ENCODE data around the gene ALDH5A1. TPM values are rescaled to one million over a fixed set of nuclear protein-coding genes. Genes with fewer than 3 reads are reported as not detected.

The ALDH5A1 gene
- total and polyA plus RNA-seq, 5 donors from 2014 or later, result 4.7 to 14.9 (median 9.8) TPM

GRCh38 chr6:24454452-24454851, 40.3 kb upstream of the ALDH5A1 start:
- peaks cover 2% of the 10 kb centered on the region for H3K36me3 Mint-ChIP-seq
- DNase-seq (no peak), ATAC-seq (ENCODE audit: low read depth in 2 of 2) (no peak)
- Histone ChIP-seq H3K27me3 (ENCODE audit: control insufficient read depth, insufficient read depth, low read length) (no peaks in the 10 kb centered on the region), H3K36me3 (ENCODE audit: control insufficient read depth, insufficient read depth, low read length) (no peaks in the 10 kb centered on the region), H3K9me3 (ENCODE audit: control insufficient read depth in 2 of 2, low read length in 2 of 2) (no peaks in the 10 kb centered on the region), H3K4me3 (ENCODE audit: low read depth, low read length) (no peak overlapping the region), H3K4me1 (ENCODE audit: control insufficient read depth, insufficient read depth, low read length, poor library complexity, severe bottlenecking) (no peaks in the 10 kb centered on the region), H3K27ac (ENCODE audit: insufficient read depth, low read length, poor library complexity, severe bottlenecking) (no peak overlapping the region)
- no peak overlapping the region for H3K27ac Mint-ChIP-seq
- no peaks in the 10 kb centered on the region for H3K9me3 Mint-ChIP-seq
- no peak overlapping the region for H3K4me3 Mint-ChIP-seq
- H3K4me1 Mint-ChIP-seq, result peaks cover 0 to 2% (median 0%) of the 10 kb centered on the region in 4 donors
- no peaks in the 10 kb centered on the region for H3K27me3 Mint-ChIP-seq

- ATAC-seq (ENCODE audit: low read depth in 2 of 2) (no peak), DNase-seq (no peak)
- Mint-ChIP-seq H3K27me3 (no peaks in the 10 kb centered on the region), H3K9me3 (no peaks in the 10 kb centered on the region), H3K27ac (no peak overlapping the region), H3K36me3 (peaks cover 4% of the 10 kb centered on the region), H3K4me3 (no peak overlapping the region), H3K4me1 (peaks cover 0 to 2% (median 0%) of the 10 kb centered on the region in 4 donors)
- Histone ChIP-seq H3K27me3 (ENCODE audit: control insufficient read depth, insufficient read depth, low read length) (no peaks in the 10 kb centered on the region), H3K36me3 (ENCODE audit: control insufficient read depth, insufficient read depth, low read length) (no peaks in the 10 kb centered on the region), H3K4me3 (ENCODE audit: low read depth, low read length) (no peak overlapping the region), H3K27ac (ENCODE audit: insufficient read depth, low read length, poor library complexity, severe bottlenecking) (no peak overlapping the region), H3K4me1 (ENCODE audit: control insufficient read depth, insufficient read depth, low read length, poor library complexity, severe bottlenecking) (no peaks in the 10 kb centered on the region), H3K9me3 (ENCODE audit: control insufficient read depth in 2 of 2, low read length in 2 of 2) (no peaks in the 10 kb centered on the region)
These were observed 39.7 kb upstream of the ALDH5A1 start for GRCh38 chr6:24455061-24455460.

GRCh38 chr6:24458134-24458533, 36.6 kb upstream of the ALDH5A1 start:
- H3K27ac ChIP-seq (ENCODE audit: insufficient read depth, low read length, poor library complexity, severe bottlenecking), result no peak overlapping the region
- H3K36me3 ChIP-seq (ENCODE audit: control insufficient read depth, insufficient read depth, low read length), result no peaks in the 10 kb centered on the region
- peaks cover 7% of the 10 kb centered on the region for H3K36me3 Mint-ChIP-seq
- ATAC-seq (ENCODE audit: low read depth in 2 of 2) (no peak), DNase-seq (no peak)
- H3K27me3 Mint-ChIP-seq, result no peaks in the 10 kb centered on the region
- H3K4me1 ChIP-seq (ENCODE audit: control insufficient read depth, insufficient read depth, low read length, poor library complexity, severe bottlenecking), result no peaks in the 10 kb centered on the region
- no peak overlapping the region for H3K27ac Mint-ChIP-seq
- H3K4me1 Mint-ChIP-seq, result peaks cover 0 to 2% (median 0%) of the 10 kb centered on the region in 4 donors
- H3K27me3 ChIP-seq (ENCODE audit: control insufficient read depth, insufficient read depth, low read length), result no peaks in the 10 kb centered on the region
- H3K9me3 Mint-ChIP-seq, result no peaks in the 10 kb centered on the region
- no peaks in the 10 kb centered on the region for H3K9me3 ChIP-seq (ENCODE audit: control insufficient read depth in 2 of 2, low read length in 2 of 2)
- H3K4me3 ChIP-seq (ENCODE audit: low read depth, low read length), result no peak overlapping the region
- no peak overlapping the region for H3K4me3 Mint-ChIP-seq

GRCh38 chr6:24458941-24459340, 35.8 kb upstream of the ALDH5A1 start:
- ATAC-seq (ENCODE audit: low read depth in 2 of 2) (no peak), DNase-seq (no peak)
- Histone ChIP-seq H3K4me1 (ENCODE audit: control insufficient read depth, insufficient read depth, low read length, poor library complexity, severe bottlenecking) (no peaks in the 10 kb centered on the region), H3K36me3 (ENCODE audit: control insufficient read depth, insufficient read depth, low read length) (no peaks in the 10 kb centered on the region), H3K9me3 (ENCODE audit: control insufficient read depth in 2 of 2, low read length in 2 of 2) (no peaks in the 10 kb centered on the region), H3K4me3 (ENCODE audit: low read depth, low read length) (no peak overlapping the region), H3K27me3 (ENCODE audit: control insufficient read depth, insufficient read depth, low read length) (no peaks in the 10 kb centered on the region), H3K27ac (ENCODE audit: insufficient read depth, low read length, poor library complexity, severe bottlenecking) (no peak overlapping the region)
- peaks cover 7% of the 10 kb centered on the region for H3K36me3 Mint-ChIP-seq
- H3K27ac Mint-ChIP-seq, result no peak overlapping the region
- no peaks in the 10 kb centered on the region for H3K27me3 Mint-ChIP-seq
- H3K4me1 Mint-ChIP-seq, result peaks cover 0 to 6% (median 0%) of the 10 kb centered on the region in 4 donors
- H3K4me3 Mint-ChIP-seq, result no peak overlapping the region
- no peaks in the 10 kb centered on the region for H3K9me3 Mint-ChIP-seq

GRCh38 chr6:24460966-24461365, 33.8 kb upstream of the ALDH5A1 start:
- no peaks in the 10 kb centered on the region for H3K4me1 ChIP-seq (ENCODE audit: control insufficient read depth, insufficient read depth, low read length, poor library complexity, severe bottlenecking)
- Mint-ChIP-seq H3K4me1 (peaks cover 0 to 6% (median 0%) of the 10 kb centered on the region in 4 donors), H3K9me3 (no peaks in the 10 kb centered on the region), H3K36me3 (peaks cover 7% of the 10 kb centered on the region), H3K4me3 (no peak overlapping the region), H3K27ac (no peak overlapping the region), H3K27me3 (no peaks in the 10 kb centered on the region)
- H3K9me3 ChIP-seq (ENCODE audit: control insufficient read depth in 2 of 2, low read length in 2 of 2), result no peaks in the 10 kb centered on the region
- DNase-seq (no peak), ATAC-seq (ENCODE audit: low read depth in 2 of 2) (no peak)
- H3K27ac ChIP-seq (ENCODE audit: insufficient read depth, low read length, poor library complexity, severe bottlenecking), result no peak overlapping the region
- H3K4me3 ChIP-seq (ENCODE audit: low read depth, low read length), result no peak overlapping the region
- H3K36me3 ChIP-seq (ENCODE audit: control insufficient read depth, insufficient read depth, low read length), result no peaks in the 10 kb centered on the region
- H3K27me3 ChIP-seq (ENCODE audit: control insufficient read depth, insufficient read depth, low read length), result no peaks in the 10 kb centered on the region

GRCh38 chr6:24464253-24465038, 30.3 kb upstream of the ALDH5A1 start:
- Histone ChIP-seq H3K9me3 (ENCODE audit: control insufficient read depth in 2 of 2, low read length in 2 of 2) (no peaks in the 10 kb centered on the region), H3K4me3 (ENCODE audit: low read depth, low read length) (no peak overlapping the region), H3K27ac (ENCODE audit: insufficient read depth, low read length, poor library complexity, severe bottlenecking) (no peak overlapping the region), H3K27me3 (ENCODE audit: control insufficient read depth, insufficient read depth, low read length) (no peaks in the 10 kb centered on the region), H3K4me1 (ENCODE audit: control insufficient read depth, insufficient read depth, low read length, poor library complexity, severe bottlenecking) (no peaks in the 10 kb centered on the region), H3K36me3 (ENCODE audit: control insufficient read depth, insufficient read depth, low read length) (no peaks in the 10 kb centered on the region)
- H3K27ac Mint-ChIP-seq, result no peak overlapping the region
- H3K4me1 Mint-ChIP-seq, result peaks cover 0 to 6% (median 0%) of the 10 kb centered on the region in 4 donors
- H3K9me3 Mint-ChIP-seq, result no peaks in the 10 kb centered on the region
- no peaks in the 10 kb centered on the region for H3K27me3 Mint-ChIP-seq
- ATAC-seq (ENCODE audit: low read depth in 2 of 2) (no peak), DNase-seq (no peak)
- no peak overlapping the region for H3K4me3 Mint-ChIP-seq
- peaks cover 5% of the 10 kb centered on the region for H3K36me3 Mint-ChIP-seq

GRCh38 chr6:24469811-24470210, 25.0 kb upstream of the ALDH5A1 start:
- Mint-ChIP-seq H3K4me3 (no peak overlapping the region), H3K36me3 (no peaks in the 10 kb centered on the region), H3K27me3 (no peaks in the 10 kb centered on the region), H3K9me3 (peaks cover 0 to 2% (median 0%) of the 10 kb centered on the region in 7 donors), H3K4me1 (no peaks in the 10 kb centered on the region), H3K27ac (no peak overlapping the region)
- H3K4me3 ChIP-seq (ENCODE audit: low read depth, low read length), result no peak overlapping the region
- H3K4me1 ChIP-seq (ENCODE audit: control insufficient read depth, insufficient read depth, low read length, poor library complexity, severe bottlenecking), result no peaks in the 10 kb centered on the region
- H3K9me3 ChIP-seq (ENCODE audit: control insufficient read depth in 2 of 2, low read length in 2 of 2), result no peaks in the 10 kb centered on the region
- H3K27ac ChIP-seq (ENCODE audit: insufficient read depth, low read length, poor library complexity, severe bottlenecking), result no peak overlapping the region
- no peaks in the 10 kb centered on the region for H3K36me3 ChIP-seq (ENCODE audit: control insufficient read depth, insufficient read depth, low read length)
- H3K27me3 ChIP-seq (ENCODE audit: control insufficient read depth, insufficient read depth, low read length), result no peaks in the 10 kb centered on the region
- DNase-seq, result no peak
- no peak for ATAC-seq (ENCODE audit: low read depth in 2 of 2)

GRCh38 chr6:24472181-24472580, 22.6 kb upstream of the ALDH5A1 start:
- no peaks in the 10 kb centered on the region for H3K4me1 ChIP-seq (ENCODE audit: control insufficient read depth, insufficient read depth, low read length, poor library complexity, severe bottlenecking)
- Mint-ChIP-seq H3K27ac (no peak overlapping the region), H3K9me3 (peaks cover 0 to 2% (median 0%) of the 10 kb centered on the region in 7 donors), H3K36me3 (no peaks in the 10 kb centered on the region), H3K4me3 (no peak overlapping the region), H3K4me1 (no peaks in the 10 kb centered on the region), H3K27me3 (no peaks in the 10 kb centered on the region)
- no peaks in the 10 kb centered on the region for H3K9me3 ChIP-seq (ENCODE audit: control insufficient read depth in 2 of 2, low read length in 2 of 2)
- H3K27ac ChIP-seq (ENCODE audit: insufficient read depth, low read length, poor library complexity, severe bottlenecking), result no peak overlapping the region
- DNase-seq (no peak), ATAC-seq (ENCODE audit: low read depth in 2 of 2) (no peak)
- no peaks in the 10 kb centered on the region for H3K27me3 ChIP-seq (ENCODE audit: control insufficient read depth, insufficient read depth, low read length)
- H3K36me3 ChIP-seq (ENCODE audit: control insufficient read depth, insufficient read depth, low read length), result no peaks in the 10 kb centered on the region
- H3K4me3 ChIP-seq (ENCODE audit: low read depth, low read length), result no peak overlapping the region

All from CD4-positive, CD25-positive, alpha-beta regulatory T cell (primary cell).